Activated naive CD8-positive, alpha-beta T cell treated with anti-CD3 and anti-CD28 coated beads, Interleukin-2, amount 50 U/mL, for 24 hours (primary cell): ENCODE results near the gene PHOSPHO2.

Experiments used
- ATAC-seq: fragments of 150-1000 bp; cut with Tn5 transposase; one replicate; pipeline ENCODE4 v1.10.0; 2021
- DNase-seq: peaks from one replicate; pipeline ENCODE4 v3.0.0; 2021
- H3K27ac Mint-ChIP-seq: one replicate; pipeline ENCODE4 v1.8.0; 2021; ENCODE audit warnings: mild to moderate bottlenecking, mixed read lengths
- H3K27me3 Mint-ChIP-seq: one replicate; pipeline ENCODE4 v1.8.0; 2021; ENCODE audit warnings: mixed read lengths
- H3K36me3 Mint-ChIP-seq: one replicate; pipeline ENCODE4 v1.8.0; 2021; ENCODE audit warnings: low read depth, mixed read lengths
- H3K4me1 Mint-ChIP-seq: one replicate; pipeline ENCODE4 v1.8.0; 2021; ENCODE audit warnings: mixed read lengths
- H3K4me3 Mint-ChIP-seq: one replicate; pipeline ENCODE4 v1.8.0; 2021; ENCODE audit warnings: mild to moderate bottlenecking, moderate library complexity, mixed read lengths
- H3K9me3 Mint-ChIP-seq: one replicate; pipeline ENCODE4 v1.8.0; 2021; ENCODE audit warnings: mixed read lengths

The PHOSPHO2 gene

GRCh38 chr2:169694113-169694893 is at the start of gene PHOSPHO2, which contains the start of gene CFAP210:
Gene PHOSPHO2 (plus strand): TSS chr2:169694469. CDS start chr2:169700972, 6,503 bp downstream.
Gene CFAP210 (minus strand): TSS chr2:169694405. CDS start chr2:169694327, 78 bp downstream.
- Mint-ChIP-seq H3K4me1 (peaks cover 18% of the 10 kb centered on the region), H3K36me3 (peaks cover 16% of the 10 kb centered on the region), H3K27me3 (peaks cover 2% of the 10 kb centered on the region), H3K27ac (peak within 1 kb of the TSS; percentile 87), H3K9me3 (peaks cover 12% of the 10 kb centered on the region), H3K4me3 (peak within 1 kb of the TSS; percentile 89)
- ATAC-seq (peak; percentile 100), DNase-seq (peak; percentile 99)

GRCh38 chr2:169647496-169647895 is 46.8 kb upstream of the PHOSPHO2 start:
- Mint-ChIP-seq H3K4me3 (no peak overlapping the region), H3K36me3 (no peaks in the 10 kb centered on the region), H3K27ac (no peak overlapping the region), H3K27me3 (peaks cover 9% of the 10 kb centered on the region), H3K4me1 (peaks cover 2% of the 10 kb centered on the region), H3K9me3 (no peaks in the 10 kb centered on the region)
- DNase-seq, result no peak
- no peak for ATAC-seq

- Mint-ChIP-seq H3K4me1 (peaks cover 2% of the 10 kb centered on the region), H3K9me3 (no peaks in the 10 kb centered on the region), H3K27me3 (peaks cover 9% of the 10 kb centered on the region), H3K4me3 (no peak overlapping the region), H3K27ac (no peak overlapping the region), H3K36me3 (no peaks in the 10 kb centered on the region)
- DNase-seq (no peak), ATAC-seq (no peak)
Observed at GRCh38 chr2:169649278-169649677, 45.0 kb upstream of the PHOSPHO2 start.

- DNase-seq (no peak), ATAC-seq (no peak)
- no peaks in the 10 kb centered on the region for H3K36me3 Mint-ChIP-seq
- no peaks in the 10 kb centered on the region for H3K9me3 Mint-ChIP-seq
- no peaks in the 10 kb centered on the region for H3K4me1 Mint-ChIP-seq
- H3K27me3 Mint-ChIP-seq, result peaks cover 18% of the 10 kb centered on the region
- no peak overlapping the region for H3K4me3 Mint-ChIP-seq
- no peak overlapping the region for H3K27ac Mint-ChIP-seq
Observed at GRCh38 chr2:169653636-169654035, 40.6 kb upstream of the PHOSPHO2 start.

DNA sequence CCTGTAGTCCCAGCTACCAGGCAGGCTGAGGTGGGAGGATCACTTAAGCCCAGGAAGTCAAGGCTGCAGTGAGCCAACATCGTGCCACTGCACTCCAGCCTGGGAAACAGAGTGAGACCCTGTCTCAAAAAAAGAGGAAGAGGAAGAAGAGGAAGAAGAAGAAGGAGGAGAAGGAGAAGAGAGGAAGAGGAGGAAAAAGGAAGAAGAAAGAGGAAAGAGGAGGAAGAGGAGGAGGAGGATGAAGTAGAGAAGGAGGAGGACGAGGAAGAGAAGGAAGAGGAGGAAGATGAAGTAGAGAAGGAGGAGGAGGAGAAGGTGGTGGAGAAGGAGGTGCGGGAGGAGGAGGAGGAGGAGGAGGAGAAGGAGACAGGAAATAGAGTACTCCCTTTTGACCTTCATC is 38.1 kb upstream of the PHOSPHO2 start:
- H3K4me1 Mint-ChIP-seq, result peaks cover 5% of the 10 kb centered on the region
- no peaks in the 10 kb centered on the region for H3K36me3 Mint-ChIP-seq
- H3K27me3 Mint-ChIP-seq, result peaks cover 14% of the 10 kb centered on the region
- DNase-seq, result no peak
- H3K4me3 Mint-ChIP-seq, result no peak overlapping the region
- H3K27ac Mint-ChIP-seq, result no peak overlapping the region
- ATAC-seq, result no peak
- no peaks in the 10 kb centered on the region for H3K9me3 Mint-ChIP-seq

GRCh38 chr2:169658877-169659276 is 35.4 kb upstream of the PHOSPHO2 start:
- H3K4me3 Mint-ChIP-seq, result no peak overlapping the region
- no peak for DNase-seq
- ATAC-seq, result no peak
- peaks cover 9% of the 10 kb centered on the region for H3K27me3 Mint-ChIP-seq
- H3K9me3 Mint-ChIP-seq, result no peaks in the 10 kb centered on the region
- no peak overlapping the region for H3K27ac Mint-ChIP-seq
- no peaks in the 10 kb centered on the region for H3K36me3 Mint-ChIP-seq
- H3K4me1 Mint-ChIP-seq, result peaks cover 5% of the 10 kb centered on the region

DNA sequence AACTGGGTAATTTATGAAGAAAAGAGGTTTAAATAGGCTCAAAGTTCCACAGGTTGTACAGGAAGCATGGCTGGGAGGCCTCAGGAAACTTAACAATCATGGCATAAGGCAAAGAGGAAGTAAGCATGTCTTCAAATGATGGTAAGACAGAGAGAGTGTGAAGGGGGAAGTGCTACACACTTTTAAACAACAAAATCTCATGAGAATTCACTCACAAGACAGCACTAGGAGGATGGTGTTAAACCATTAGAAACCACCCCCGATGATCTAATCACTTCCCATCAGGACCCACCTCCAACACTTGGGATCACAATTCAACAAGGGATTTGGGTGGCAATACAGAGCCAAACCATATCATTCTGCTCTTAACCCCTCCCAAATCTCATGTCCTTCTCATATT is 34.9 kb upstream of the PHOSPHO2 start:
- H3K27me3 Mint-ChIP-seq, result peaks cover 9% of the 10 kb centered on the region
- DNase-seq, result no peak
- H3K27ac Mint-ChIP-seq, result no peak overlapping the region
- no peak overlapping the region for H3K4me3 Mint-ChIP-seq
- ATAC-seq, result no peak
- peaks cover 5% of the 10 kb centered on the region for H3K4me1 Mint-ChIP-seq
- no peaks in the 10 kb centered on the region for H3K36me3 Mint-ChIP-seq
- no peaks in the 10 kb centered on the region for H3K9me3 Mint-ChIP-seq

DNA sequence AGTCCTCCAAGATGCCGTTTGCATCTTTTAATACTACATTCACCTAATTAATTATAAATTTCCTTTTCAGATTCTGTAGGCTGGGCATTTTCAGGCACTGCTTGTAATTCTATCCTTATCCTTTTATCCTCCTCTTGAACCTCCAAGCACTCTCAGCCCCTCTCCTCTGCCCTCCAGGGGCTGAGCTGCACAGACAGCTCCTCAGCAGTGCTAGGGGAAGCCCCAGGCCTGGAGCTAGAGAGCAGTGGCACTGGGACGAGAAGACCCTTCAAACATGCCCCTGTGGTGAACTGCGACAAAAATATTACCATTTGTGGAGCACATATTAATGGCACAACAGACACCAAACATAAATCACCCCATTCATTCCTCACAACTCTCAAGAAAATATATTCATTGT is 33.0 kb upstream of the PHOSPHO2 start:
- no peak overlapping the region for H3K4me3 Mint-ChIP-seq
- H3K27ac Mint-ChIP-seq, result no peak overlapping the region
- no peak for ATAC-seq
- H3K27me3 Mint-ChIP-seq, result peaks cover 2% of the 10 kb centered on the region
- H3K4me1 Mint-ChIP-seq, result peaks cover 5% of the 10 kb centered on the region
- no peaks in the 10 kb centered on the region for H3K36me3 Mint-ChIP-seq
- DNase-seq, result no peak
- no peaks in the 10 kb centered on the region for H3K9me3 Mint-ChIP-seq

- H3K9me3 Mint-ChIP-seq, result no peaks in the 10 kb centered on the region
- DNase-seq, result no peak
- H3K27me3 Mint-ChIP-seq, result peaks cover 3% of the 10 kb centered on the region
- no peak for ATAC-seq
- H3K36me3 Mint-ChIP-seq, result no peaks in the 10 kb centered on the region
- peaks cover 5% of the 10 kb centered on the region for H3K4me1 Mint-ChIP-seq
- H3K27ac Mint-ChIP-seq, result no peak overlapping the region
- no peak overlapping the region for H3K4me3 Mint-ChIP-seq
Observed at GRCh38 chr2:169662744-169663143, 31.5 kb upstream of the PHOSPHO2 start.

- Mint-ChIP-seq H3K27ac (no peak overlapping the region), H3K27me3 (peaks cover 3% of the 10 kb centered on the region), H3K4me3 (no peak overlapping the region), H3K4me1 (peaks cover 5% of the 10 kb centered on the region), H3K9me3 (no peaks in the 10 kb centered on the region), H3K36me3 (no peaks in the 10 kb centered on the region)
- ATAC-seq (no peak), DNase-seq (no peak)
Observed at GRCh38 chr2:169663247-169663646, 31.0 kb upstream of the PHOSPHO2 start.

GRCh38 chr2:169664600-169664977 is 29.7 kb upstream of the PHOSPHO2 start:
- H3K4me1 Mint-ChIP-seq, result no peaks in the 10 kb centered on the region
- H3K36me3 Mint-ChIP-seq, result no peaks in the 10 kb centered on the region
- DNase-seq (no peak), ATAC-seq (no peak)
- H3K4me3 Mint-ChIP-seq, result no peak overlapping the region
- H3K27ac Mint-ChIP-seq, result no peak overlapping the region
- no peaks in the 10 kb centered on the region for H3K9me3 Mint-ChIP-seq
- peaks cover 3% of the 10 kb centered on the region for H3K27me3 Mint-ChIP-seq

DNA sequence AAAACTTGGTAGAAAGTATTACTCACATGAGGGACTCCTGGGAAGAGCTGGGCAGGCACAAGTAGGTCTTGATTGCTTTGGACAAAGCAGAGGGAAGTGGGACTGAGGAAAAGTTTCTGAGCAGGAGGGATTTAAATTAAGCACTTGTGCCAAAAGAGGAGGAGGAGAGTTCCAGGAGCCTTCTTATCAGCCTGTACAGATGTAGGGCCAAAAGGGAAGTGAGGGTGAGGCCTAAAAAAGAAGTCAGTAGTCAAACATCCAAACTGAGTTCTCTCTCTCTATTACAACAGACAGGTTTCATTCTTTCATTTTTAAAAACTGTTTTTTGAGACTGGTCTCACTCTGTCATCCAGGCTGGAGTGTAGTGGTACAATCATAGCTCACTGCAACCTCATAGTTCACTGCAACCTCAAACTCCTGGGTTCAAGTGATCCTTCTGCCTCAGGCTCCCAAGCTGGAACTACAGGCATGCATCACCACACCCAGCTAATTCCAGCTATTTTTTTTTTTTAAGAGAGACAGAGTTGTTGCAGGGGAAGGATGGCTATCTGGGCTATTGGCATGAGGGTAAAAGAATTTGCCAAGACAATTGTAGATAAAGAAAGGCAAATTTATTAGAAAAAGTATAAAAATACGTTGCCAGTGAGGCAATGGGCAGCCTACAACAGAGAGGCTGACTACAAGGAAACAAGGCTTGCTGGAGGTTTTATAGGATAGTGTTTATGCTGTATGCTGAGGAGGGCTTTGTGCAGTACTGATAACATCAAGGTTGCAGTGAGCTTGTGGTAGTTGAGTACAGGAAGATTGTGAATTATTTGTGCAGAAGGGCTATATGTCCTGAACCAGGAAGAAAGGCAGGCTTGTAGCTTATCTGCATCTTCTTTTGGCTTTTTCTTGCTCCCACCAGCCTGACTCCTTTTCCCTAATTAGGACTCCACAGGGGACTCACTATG is 29.0 kb upstream of the PHOSPHO2 start:
- Mint-ChIP-seq H3K4me3 (no peak overlapping the region), H3K9me3 (no peaks in the 10 kb centered on the region), H3K27me3 (peaks cover 3% of the 10 kb centered on the region), H3K4me1 (no peaks in the 10 kb centered on the region), H3K36me3 (no peaks in the 10 kb centered on the region), H3K27ac (no peak overlapping the region)
- no peak for DNase-seq
- ATAC-seq, result no peak

GRCh38 chr2:169667583-169667982 is 26.7 kb upstream of the PHOSPHO2 start:
- Mint-ChIP-seq H3K27me3 (peaks cover 4% of the 10 kb centered on the region), H3K27ac (no peak overlapping the region), H3K4me3 (no peak overlapping the region), H3K36me3 (no peaks in the 10 kb centered on the region), H3K9me3 (no peaks in the 10 kb centered on the region), H3K4me1 (no peaks in the 10 kb centered on the region)
- DNase-seq, result no peak
- no peak for ATAC-seq

GRCh38 chr2:169670215-169670651 is 24.0 kb upstream of the PHOSPHO2 start:
- Mint-ChIP-seq H3K9me3 (no peaks in the 10 kb centered on the region), H3K4me1 (no peaks in the 10 kb centered on the region), H3K36me3 (no peaks in the 10 kb centered on the region), H3K27me3 (peaks cover 9% of the 10 kb centered on the region), H3K27ac (no peak overlapping the region), H3K4me3 (no peak overlapping the region)
- no peak for ATAC-seq
- DNase-seq, result no peak

DNA sequence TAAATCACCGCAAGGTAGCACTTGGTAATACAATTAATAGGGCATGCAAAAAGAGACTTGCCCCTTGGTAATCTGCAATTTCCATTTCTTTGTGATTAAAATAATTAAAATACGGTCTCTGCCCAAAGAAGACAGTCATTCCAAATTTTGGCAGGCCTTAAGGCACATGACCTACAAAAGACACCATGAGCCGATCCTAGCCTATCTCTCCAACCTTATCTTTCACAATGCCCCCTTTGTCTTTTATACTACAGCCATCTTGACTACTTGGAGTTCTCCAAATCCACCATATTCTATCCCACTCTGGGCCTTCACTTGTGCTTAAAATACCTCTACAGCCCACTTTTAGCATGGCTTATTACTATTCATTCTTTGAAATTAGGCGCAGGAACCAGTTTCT is 23.3 kb upstream of the PHOSPHO2 start:
- peaks cover 9% of the 10 kb centered on the region for H3K27me3 Mint-ChIP-seq
- H3K4me1 Mint-ChIP-seq, result no peaks in the 10 kb centered on the region
- no peak overlapping the region for H3K27ac Mint-ChIP-seq
- no peaks in the 10 kb centered on the region for H3K9me3 Mint-ChIP-seq
- H3K36me3 Mint-ChIP-seq, result no peaks in the 10 kb centered on the region
- DNase-seq, result no peak
- no peak overlapping the region for H3K4me3 Mint-ChIP-seq
- no peak for ATAC-seq
